Measurements from ENCODE around the gene H6PD.

Gene H6PD

GRCh38 chr1:9207715-9208114, 26.9 kb upstream of the H6PD start:
- H3K27ac ChIP-seq (ENCODE audit: low read depth, low read length, severe bottlenecking), result no peak overlapping the region
- WGBS, 2 experiments (ENCODE audit: insufficient coverage in 2 of 2), result 91 to 95% methylated on average over 3 to 4 of the region's 5 CpGs
- no peak overlapping the region for H3K4me3 ChIP-seq (ENCODE audit: extremely low read depth, insufficient read depth, low read length, poor library complexity, severe bottlenecking)
- H3K36me3 ChIP-seq (ENCODE audit: control insufficient read depth, insufficient read depth, low read length), result no peaks in the 10 kb centered on the region
- H3K4me1 ChIP-seq (ENCODE audit: control insufficient read depth, insufficient read depth, low read length, poor library complexity, severe bottlenecking), result peaks cover 6% of the 10 kb centered on the region
- no peaks in the 10 kb centered on the region for H3K9me3 ChIP-seq (ENCODE audit: control insufficient read depth, low read length)

GRCh38 chr1:9211291-9211811, 23.2 kb upstream of the H6PD start:
- Histone ChIP-seq H3K4me3 (ENCODE audit: extremely low read depth, insufficient read depth, low read length, poor library complexity, severe bottlenecking) (no peak overlapping the region), H3K4me1 (ENCODE audit: control insufficient read depth, insufficient read depth, low read length, poor library complexity, severe bottlenecking) (peaks cover 6% of the 10 kb centered on the region), H3K9me3 (ENCODE audit: control insufficient read depth, low read length) (no peaks in the 10 kb centered on the region), H3K27ac (ENCODE audit: low read depth, low read length, severe bottlenecking) (no peak overlapping the region), H3K36me3 (ENCODE audit: control insufficient read depth, insufficient read depth, low read length) (no peaks in the 10 kb centered on the region)
- 69 to 80% methylated on average over 9 to 10 of the region's 13 CpGs for WGBS, 2 experiments (ENCODE audit: insufficient coverage in 2 of 2)

- no peaks in the 10 kb centered on the region for H3K9me3 ChIP-seq (ENCODE audit: control insufficient read depth, low read length)
- H3K4me1 ChIP-seq (ENCODE audit: control insufficient read depth, insufficient read depth, low read length, poor library complexity, severe bottlenecking), result peaks cover 6% of the 10 kb centered on the region
- no peak overlapping the region for H3K27ac ChIP-seq (ENCODE audit: low read depth, low read length, severe bottlenecking)
- WGBS, 2 experiments (ENCODE audit: insufficient coverage in 2 of 2), result 80 to 83% methylated on average over 1 of the region's 3 CpGs
- no peak overlapping the region for H3K4me3 ChIP-seq (ENCODE audit: extremely low read depth, insufficient read depth, low read length, poor library complexity, severe bottlenecking)
- no peaks in the 10 kb centered on the region for H3K36me3 ChIP-seq (ENCODE audit: control insufficient read depth, insufficient read depth, low read length)
Observed at GRCh38 chr1:9212735-9213134, 21.8 kb upstream of the H6PD start.

- 84 to 100% methylated on average over 6 to 10 of the region's 10 CpGs for WGBS, 2 experiments (ENCODE audit: insufficient coverage in 2 of 2)
- Histone ChIP-seq H3K9me3 (ENCODE audit: control insufficient read depth, low read length) (no peaks in the 10 kb centered on the region), H3K27ac (ENCODE audit: low read depth, low read length, severe bottlenecking) (no peak overlapping the region), H3K36me3 (ENCODE audit: control insufficient read depth, insufficient read depth, low read length) (no peaks in the 10 kb centered on the region), H3K4me1 (ENCODE audit: control insufficient read depth, insufficient read depth, low read length, poor library complexity, severe bottlenecking) (peaks cover 6% of the 10 kb centered on the region), H3K4me3 (ENCODE audit: extremely low read depth, insufficient read depth, low read length, poor library complexity, severe bottlenecking) (no peak overlapping the region)
Observed at GRCh38 chr1:9213956-9214355, 20.6 kb upstream of the H6PD start.

GRCh38 chr1:9218917-9219316, 15.7 kb upstream of the H6PD start:
- H3K27ac ChIP-seq (ENCODE audit: low read depth, low read length, severe bottlenecking), result no peak overlapping the region
- no peaks in the 10 kb centered on the region for H3K9me3 ChIP-seq (ENCODE audit: control insufficient read depth, low read length)
- WGBS, 2 experiments (ENCODE audit: insufficient coverage in 2 of 2), result 50% methylated on average over 2 of the region's 5 CpGs; no CpG with 5 or more reads in 1 of the 2 experiments
- H3K4me3 ChIP-seq (ENCODE audit: extremely low read depth, insufficient read depth, low read length, poor library complexity, severe bottlenecking), result no peak overlapping the region
- H3K36me3 ChIP-seq (ENCODE audit: control insufficient read depth, insufficient read depth, low read length), result no peaks in the 10 kb centered on the region
- no peaks in the 10 kb centered on the region for H3K4me1 ChIP-seq (ENCODE audit: control insufficient read depth, insufficient read depth, low read length, poor library complexity, severe bottlenecking)

GRCh38 chr1:9222846-9223625, 11.5 kb upstream of the H6PD start:
- Histone ChIP-seq H3K4me3 (ENCODE audit: extremely low read depth, insufficient read depth, low read length, poor library complexity, severe bottlenecking) (no peak overlapping the region), H3K4me1 (ENCODE audit: control insufficient read depth, insufficient read depth, low read length, poor library complexity, severe bottlenecking) (no peaks in the 10 kb centered on the region), H3K27ac (ENCODE audit: low read depth, low read length, severe bottlenecking) (no peak overlapping the region), H3K9me3 (ENCODE audit: control insufficient read depth, low read length) (no peaks in the 10 kb centered on the region), H3K36me3 (ENCODE audit: control insufficient read depth, insufficient read depth, low read length) (no peaks in the 10 kb centered on the region)
- 90 to 91% methylated on average over 13 to 14 of the region's 14 CpGs for WGBS, 2 experiments (ENCODE audit: insufficient coverage in 2 of 2)

- Histone ChIP-seq H3K4me3 (ENCODE audit: extremely low read depth, insufficient read depth, low read length, poor library complexity, severe bottlenecking) (no peak overlapping the region), H3K27ac (ENCODE audit: low read depth, low read length, severe bottlenecking) (no peak overlapping the region), H3K36me3 (ENCODE audit: control insufficient read depth, insufficient read depth, low read length) (no peaks in the 10 kb centered on the region), H3K9me3 (ENCODE audit: control insufficient read depth, low read length) (no peaks in the 10 kb centered on the region), H3K4me1 (ENCODE audit: control insufficient read depth, insufficient read depth, low read length, poor library complexity, severe bottlenecking) (no peaks in the 10 kb centered on the region)
- WGBS, 2 experiments (ENCODE audit: insufficient coverage in 2 of 2), result 94 to 98% methylated on average over 10 of the region's 10 CpGs
Observed at GRCh38 chr1:9224664-9225410, 9.7 kb upstream of the H6PD start.

GRCh38 chr1:9225411-9225785, 9.2 kb upstream of the H6PD start:
- H3K4me3 ChIP-seq (ENCODE audit: extremely low read depth, insufficient read depth, low read length, poor library complexity, severe bottlenecking), result no peak overlapping the region
- H3K9me3 ChIP-seq (ENCODE audit: control insufficient read depth, low read length), result no peaks in the 10 kb centered on the region
- H3K36me3 ChIP-seq (ENCODE audit: control insufficient read depth, insufficient read depth, low read length), result no peaks in the 10 kb centered on the region
- WGBS, 2 experiments (ENCODE audit: insufficient coverage in 2 of 2), result 84 to 96% methylated on average over 2 to 5 of the region's 5 CpGs
- H3K27ac ChIP-seq (ENCODE audit: low read depth, low read length, severe bottlenecking), result no peak overlapping the region
- no peaks in the 10 kb centered on the region for H3K4me1 ChIP-seq (ENCODE audit: control insufficient read depth, insufficient read depth, low read length, poor library complexity, severe bottlenecking)

- WGBS, 2 experiments (ENCODE audit: insufficient coverage in 2 of 2), result 94% methylated on average over 2 of the region's 4 CpGs; no CpG with 5 or more reads in 1 of the 2 experiments
- no peaks in the 10 kb centered on the region for H3K36me3 ChIP-seq (ENCODE audit: control insufficient read depth, insufficient read depth, low read length)
- H3K9me3 ChIP-seq (ENCODE audit: control insufficient read depth, low read length), result no peaks in the 10 kb centered on the region
- H3K4me1 ChIP-seq (ENCODE audit: control insufficient read depth, insufficient read depth, low read length, poor library complexity, severe bottlenecking), result no peaks in the 10 kb centered on the region
- H3K27ac ChIP-seq (ENCODE audit: low read depth, low read length, severe bottlenecking), result no peak overlapping the region
- H3K4me3 ChIP-seq (ENCODE audit: extremely low read depth, insufficient read depth, low read length, poor library complexity, severe bottlenecking), result no peak overlapping the region
Observed at GRCh38 chr1:9228609-9229008, 6.0 kb upstream of the H6PD start.

- no peak overlapping the region for H3K27ac ChIP-seq (ENCODE audit: low read depth, low read length, severe bottlenecking)
- H3K36me3 ChIP-seq (ENCODE audit: control insufficient read depth, insufficient read depth, low read length), result no peaks in the 10 kb centered on the region
- H3K4me1 ChIP-seq (ENCODE audit: control insufficient read depth, insufficient read depth, low read length, poor library complexity, severe bottlenecking), result no peaks in the 10 kb centered on the region
- H3K4me3 ChIP-seq (ENCODE audit: extremely low read depth, insufficient read depth, low read length, poor library complexity, severe bottlenecking), result no peak overlapping the region
- 96 to 100% methylated on average over 3 of the region's 6 CpGs for WGBS, 2 experiments (ENCODE audit: insufficient coverage in 2 of 2)
- no peaks in the 10 kb centered on the region for H3K9me3 ChIP-seq (ENCODE audit: control insufficient read depth, low read length)
Observed at GRCh38 chr1:9229549-9229948, 5.0 kb upstream of the H6PD start.
